Heart left ventricle (tissue), 16 donors: ENCODE results near the gene TLE4. TPM values are rescaled to one million over a fixed set of nuclear protein-coding genes. Genes with fewer than 3 reads are reported as not detected.

ENCODE experiments used
- ATAC-seq, 4 donors: fragments of 200-7000 bp; cut with Tn5 transposase; one replicate each; pipeline ENCODE4 v1.9.1; 2020 to 2022; ENCODE audit warnings: moderate library complexity in 4 of 4, mild to moderate bottlenecking in 3 of 4, moderate number of reproducible peaks in 1 of 4
- DNase-seq, 5 donors: peaks; one replicate each; pipeline ENCODE4 v3.0.0-alpha.2; 2020
- H3K27ac ChIP-seq, 12 donors: fragments of 200-600 bp; sonication (generic) in 4 of 12; one replicate each; pipeline versions ENCODE4 v1.5.0 to v1.8.0; 2016 to 2022; ENCODE audit warnings: mild to moderate bottlenecking in 2 of 12
- H3K27me3 ChIP-seq, 9 donors: fragments of 200-600 bp; sonication (generic) in 2 of 9; one replicate each; pipeline versions ENCODE4 v1.5.1 to v1.8.0; 2016 to 2022; ENCODE audit warnings: mild to moderate bottlenecking in 3 of 9
- H3K36me3 ChIP-seq, 9 donors: fragments of 200-600 bp; sonication (generic) in 2 of 9; one replicate each; pipeline versions ENCODE4 v1.5.0 to v1.8.0; 2018 to 2022; ENCODE audit warnings: mild to moderate bottlenecking in 2 of 9
- H3K4me1 ChIP-seq, 12 donors: fragments of 200-600 bp; sonication (generic) in 4 of 12; one replicate each; pipeline versions ENCODE4 v1.5.0 to v1.8.0; 2016 to 2022; ENCODE audit warnings: mild to moderate bottlenecking in 3 of 12
- H3K4me3 ChIP-seq, 12 donors: fragments of 200-600 bp; sonication (generic) in 4 of 12; one replicate each; pipeline versions ENCODE4 v1.5.0 to v1.8.0; 2017 to 2022; ENCODE audit warnings: mild to moderate bottlenecking in 9 of 12, moderate library complexity in 4 of 12
- H3K9me3 ChIP-seq, 12 donors: fragments of 200-600 bp; sonication (generic) in 4 of 12; one replicate each; pipeline versions ENCODE4 v1.5.0 to v1.8.0; 2016 to 2022; ENCODE audit warnings: mild to moderate bottlenecking in 1 of 12
- CTCF ChIP-seq, 12 donors: fragments of 200-600 bp; sonication (generic) in 4 of 12; IDR thresholded peaks; one replicate each; pipeline versions ENCODE4 v1.5.0 to v1.8.0; 2018 to 2022; ENCODE audit warnings: antibody characterized with exemption in 12 of 12, mild to moderate bottlenecking in 5 of 12
- POLR2A ChIP-seq, 2 donors: fragments of 450-650 bp; IDR thresholded peaks; one replicate each; pipeline ENCODE4 v1.6.1; 2017; ENCODE audit warnings: antibody characterized with exemption in 2 of 2, mild to moderate bottlenecking in 2 of 2, moderate library complexity in 2 of 2
- WGBS, 4 donors: extraction: QIAGEN DNeasy Blood & Tissue Kit in 2 of 4; methylation state at CpG; one replicate each; pipeline versions ENCODE4 v1.1.5 to v1.1.7; 2013 to 2018; 5-methylcytosine and 5-hydroxymethylcytosine counted together
- intact Hi-C, 10 donors: fragments of 100-400 bp; cut with DNase I; formaldehyde crosslinking; loops; one replicate each; pipeline versions ENCODE4 v1.11.1 to v1.14.2; 2022
- polyA plus RNA-seq, 2 donors: library from polyadenylated mRNA; stranded (reverse); fragments of 200-250 nt; gene quantifications; one replicate each; pipeline ENCODE4 v1.2.3, GENCODE V29; 2013
- total RNA-seq, 9 donors: library from RNA; depleted of rRNA in 2 of 9; stranded (reverse); fragments of >200 nt in 2 of 9; fragmentation: NEBNext Ultra II Directional in 3 of 9; extraction: Animal tissue kit (Norgen Biotek cat#: 25700) in 3 of 9; gene quantifications; one replicate each; pipeline versions ENCODE4 v1.1.0 to v1.2.4, GENCODE V29; 2016 to 2023
- donor health status: ischemic (EF 13 %, LVEDD 7.1; RV severe dilation, severe dysfunction).
- donor health status: healthy with polysubstance abuse.
- donor health status: DM: no; HTN: yes; CAD: no.
- donor health status: DM: no; HTN: no; CAD: no.
- donor health status: ischemic (EF 25% LVEDD 6.9; RV normal size, moderate dysfunction).
- donor health status: ischemic (EF 25% LVEDD 5.7; RV mildly dilated, moderate dysfunction).
- donor health status: healthy.
- donor health status: DM: yes; HTN: yes; CAD: no.
- donor health status: ischemic (EF 35%, LVEDD 5.7; RV mildly dilated, moderate dysfunction).
- donor health status: nonischemic (EF 11% LVEDD 7.7; RV severe dilation, severe dysfunction).
- donor health status: DM: yes; HTN: yes; CAD: no.
- donor health status: PGD.
- donor health status: ischemic (EF 29% LVEDD 5.4; RV normal size, mild dysfunction).
- donor health status: nonischemic (EF 23%, LVEDD 6.1; RV moderate dilation, normal function).

The TLE4 gene
- total and polyA plus RNA-seq, 11 donors: 3.7 to 23.9 (median 13.8) TPM

GRCh38 chr9:79574136-79574535 is 2.4 kb downstream of the TLE4 start:
- no peaks in the 10 kb centered on the region for H3K9me3 ChIP-seq
- ATAC-seq: no peak
- H3K36me3 ChIP-seq: peaks cover 0 to 5% (median 0%) of the 10 kb centered on the region in 9 donors
- intact Hi-C loops: loop anchor here in 6 of 10 donors (5.0 to 10.0 kb wide), 6 partner anchors 88 to 228 kb away; no protein-coding TSS in a partner anchor
- no peak for TF ChIP-seq POLR2A (IDR thresholded peaks at IDR 0.05)
- no peak for TF ChIP-seq CTCF (IDR thresholded peaks at IDR 0.05)
- peak overlapping the region in 8 of 12 donors; percentile 17 to 97 (median 90) for H3K27ac ChIP-seq
- H3K4me3 ChIP-seq: peak overlapping the region; percentile 76 to 99 (median 93)
- peaks cover 0 to 60% (median 30%) of the 10 kb centered on the region in 12 donors for H3K4me1 ChIP-seq
- H3K27me3 ChIP-seq: no peaks in the 10 kb centered on the region
- DNase-seq: no peak
- WGBS, 4 donors: 44 to 66% (median 48%) methylated on average over 5 of the region's 5 CpGs

GRCh38 chr9:79574781-79575180 is 3.0 kb downstream of the TLE4 start:
- Histone ChIP-seq H3K27ac (peak overlapping the region in 4 of 12 donors; percentile 89 to 97 (median 92)), H3K27me3 (no peaks in the 10 kb centered on the region), H3K4me3 (peak overlapping the region in 9 of 12 donors; percentile 76 to 99 (median 93)), H3K9me3 (no peaks in the 10 kb centered on the region), H3K4me1 (peaks cover 0 to 63% (median 32%) of the 10 kb centered on the region in 12 donors), H3K36me3 (peaks cover 0 to 5% (median 0%) of the 10 kb centered on the region in 9 donors)
- WGBS, 4 donors: 70 to 82% (median 76%) methylated on average over 3 of the region's 3 CpGs
- intact Hi-C loops: loop anchor here in 7 of 10 donors (5.0 to 10.0 kb wide), 6 partner anchors 88 to 228 kb away; no protein-coding TSS in a partner anchor
- TF ChIP-seq POLR2A (IDR thresholded peaks at IDR 0.05): no peak
- TF ChIP-seq CTCF (IDR thresholded peaks at IDR 0.05): no peak
- no peak for DNase-seq
- ATAC-seq: no peak

- 59 to 75% (median 66%) methylated on average over 3 of the region's 3 CpGs for WGBS, 4 donors
- peak overlapping the region in 3 of 12 donors; percentile 14 to 96 (median 93) for H3K4me3 ChIP-seq
- H3K27ac ChIP-seq: peak overlapping the region in 1 of 12 donors; percentile 93
- TF ChIP-seq POLR2A (IDR thresholded peaks at IDR 0.05) (no peak), CTCF (IDR thresholded peaks at IDR 0.05) (no peak)
- no peak for ATAC-seq
- H3K27me3 ChIP-seq: no peaks in the 10 kb centered on the region
- H3K9me3 ChIP-seq: no peaks in the 10 kb centered on the region
- H3K36me3 ChIP-seq: peaks cover 0 to 5% (median 0%) of the 10 kb centered on the region in 9 donors
- DNase-seq: no peak
- intact Hi-C loops: loop anchor here in 5 of 10 donors (5.0 to 10.0 kb wide), 3 partner anchors 87 to 139 kb away; no protein-coding TSS in a partner anchor
- peaks cover 0 to 55% (median 25%) of the 10 kb centered on the region in 12 donors for H3K4me1 ChIP-seq
These were observed 3.8 kb downstream of the TLE4 start for GRCh38 chr9:79575547-79575946.

- Histone ChIP-seq H3K27me3 (no peaks in the 10 kb centered on the region), H3K27ac (peak overlapping the region; percentile 3 to 72 (median 48)), H3K4me1 (peaks cover 0 to 79% (median 41%) of the 10 kb centered on the region in 12 donors), H3K4me3 (peak overlapping the region in 5 of 12 donors; percentile 2 to 30 (median 14)), H3K9me3 (no peaks in the 10 kb centered on the region), H3K36me3 (peaks cover 0 to 5% (median 0%) of the 10 kb centered on the region in 9 donors)
- ATAC-seq (peak in 3 of 4 donors; percentile 25 to 39 (median 36)), DNase-seq (no peak)
- TF ChIP-seq POLR2A (IDR thresholded peaks at IDR 0.05): no peak
- intact Hi-C loops: loop anchor here in 5 of 10 donors (5.0 to 10.0 kb wide), 3 partner anchors 84 to 137 kb away; no protein-coding TSS in a partner anchor
- 55 to 77% (median 63%) methylated on average over 8 of the region's 8 CpGs for WGBS, 4 donors
These were observed 6.4 kb downstream of the TLE4 start for GRCh38 chr9:79577969-79578723.
